Skin epidermis (tissue), 12 donors: Measurements from ENCODE around the gene PRKAR1B.

Source experiments
- H3K27ac ChIP-seq, 21 experiments: fragments of 200-600 bp; sonication (generic) in 11 of 21; one replicate each; pipeline ENCODE4 v1.5.0; 2020; ENCODE audit warnings: mild to moderate bottlenecking in 3 of 21, inconsistent platforms in 2 of 21, moderate library complexity in 2 of 21
- H3K4me3 ChIP-seq, 7 experiments: fragments of 200-600 bp; sonication (generic) in 2 of 7; one replicate each; pipeline ENCODE4 v1.5.0; 2020; ENCODE audit warnings: inconsistent platforms in 2 of 7, mild to moderate bottlenecking in 2 of 7, moderate library complexity in 1 of 7

Gene PRKAR1B

GRCh38 chr7:632831-633210 lies 94.3 kb downstream of the PRKAR1B start:
- H3K27ac ChIP-seq, result peak overlapping the region in 1 of 21 experiments; percentile 76
- H3K4me3 ChIP-seq, result no peak overlapping the region

GRCh38 chr7:631964-632830 lies 94.9 kb downstream of the PRKAR1B start:
- Histone ChIP-seq H3K4me3 (no peak overlapping the region), H3K27ac (peak overlapping the region in 1 of 21 experiments; percentile 76)

- Histone ChIP-seq H3K27ac (peak overlapping the region in 1 of 21 experiments; percentile 1), H3K4me3 (no peak overlapping the region)
Measured at GRCh38 chr7:631291-631711, 95.8 kb downstream of the PRKAR1B start.

GRCh38 chr7:630539-630938 lies 96.5 kb downstream of the PRKAR1B start:
- peak overlapping the region in 1 of 21 experiments; percentile 50 for H3K27ac ChIP-seq
- no peak overlapping the region for H3K4me3 ChIP-seq

- Histone ChIP-seq H3K27ac (peak overlapping the region in 1 of 21 experiments; percentile 50), H3K4me3 (no peak overlapping the region)
Measured at GRCh38 chr7:630111-630511, 97.0 kb downstream of the PRKAR1B start.

- no peak overlapping the region for H3K27ac ChIP-seq
- H3K4me3 ChIP-seq, result no peak overlapping the region
Measured at GRCh38 chr7:628826-629225, 98.3 kb downstream of the PRKAR1B start.

- Histone ChIP-seq H3K4me3 (no peak overlapping the region), H3K27ac (no peak overlapping the region)
Measured at GRCh38 chr7:628402-628763, 98.7 kb downstream of the PRKAR1B start.

GRCh38 chr7:627661-628401 lies 99.2 kb downstream of the PRKAR1B start:
- Histone ChIP-seq H3K27ac (no peak overlapping the region), H3K4me3 (no peak overlapping the region)

- no peak overlapping the region for H3K4me3 ChIP-seq
- H3K27ac ChIP-seq, result no peak overlapping the region
Measured at GRCh38 chr7:625376-625971, 101.6 kb downstream of the PRKAR1B start.

- H3K27ac ChIP-seq, result no peak overlapping the region
- H3K4me3 ChIP-seq, result no peak overlapping the region
Measured at GRCh38 chr7:623464-623863, 103.6 kb downstream of the PRKAR1B start.

GRCh38 chr7:621572-622285 lies 105.4 kb downstream of the PRKAR1B start:
- Histone ChIP-seq H3K4me3 (no peak overlapping the region), H3K27ac (peak overlapping the region in 1 of 21 experiments; percentile 5)

- Histone ChIP-seq H3K4me3 (no peak overlapping the region), H3K27ac (no peak overlapping the region)
Measured at GRCh38 chr7:620885-621284, 106.2 kb downstream of the PRKAR1B start.

- Histone ChIP-seq H3K4me3 (no peak overlapping the region), H3K27ac (peak overlapping the region in 4 of 21 experiments; percentile 13 to 90 (median 62))
Measured at GRCh38 chr7:620056-620455, 107.0 kb downstream of the PRKAR1B start.

GRCh38 chr7:619368-619840 lies 107.7 kb downstream of the PRKAR1B start:
- H3K27ac ChIP-seq, result peak overlapping the region in 12 of 21 experiments; percentile 9 to 93 (median 60)

GRCh38 chr7:618539-619367 lies 108.3 kb downstream of the PRKAR1B start:
- Histone ChIP-seq H3K27ac (peak overlapping the region in 15 of 21 experiments; percentile 6 to 93 (median 58)), H3K4me3 (no peak overlapping the region)

More at GRCh38 chr7:619368-619840, 107.7 kb downstream of the PRKAR1B start:
- H3K4me3 ChIP-seq, result no peak overlapping the region

- Histone ChIP-seq H3K4me3 (no peak overlapping the region), H3K27ac (peak overlapping the region in 18 of 21 experiments; percentile 1 to 93 (median 61))
Measured at GRCh38 chr7:617614-618538, 109.2 kb downstream of the PRKAR1B start.

- Histone ChIP-seq H3K4me3 (no peak overlapping the region), H3K27ac (peak overlapping the region in 2 of 21 experiments; percentile 48 to 53)
Measured at GRCh38 chr7:613442-614140, 113.5 kb downstream of the PRKAR1B start.
